Heart left ventricle (tissue), 13 donors: ENCODE measurements around the gene LRRK2.

Experiments
- POLR2A ChIP-seq, 2 donors: fragments of 450-650 bp; IDR thresholded peaks; one replicate each; pipeline ENCODE4 v1.6.1; 2017; ENCODE audit warnings: antibody characterized with exemption in 2 of 2, mild to moderate bottlenecking in 2 of 2, moderate library complexity in 2 of 2
- TF ChIP-seq, protein P1 (sequence below), 12 donors: fragments of 200-600 bp; sonication (generic) in 4 of 12; IDR thresholded peaks; one replicate each; pipeline versions ENCODE4 v1.5.0 to v1.8.0; 2018 to 2022; ENCODE audit warnings: antibody characterized with exemption in 12 of 12, mild to moderate bottlenecking in 5 of 12
- donor health status: ischemic (EF 13 %, LVEDD 7.1; RV severe dilation, severe dysfunction).
- donor health status: DM: no; HTN: yes; CAD: no.
- donor health status: DM: no; HTN: no; CAD: no.
- donor health status: ischemic (EF 25% LVEDD 6.9; RV normal size, moderate dysfunction).
- donor health status: ischemic (EF 25% LVEDD 5.7; RV mildly dilated, moderate dysfunction).
- donor health status: ischemic (EF 35%, LVEDD 5.7; RV mildly dilated, moderate dysfunction).
- donor health status: nonischemic (EF 11% LVEDD 7.7; RV severe dilation, severe dysfunction).
- donor health status: DM: yes; HTN: yes; CAD: no.
- donor health status: PGD.
- donor health status: ischemic (EF 29% LVEDD 5.4; RV normal size, mild dysfunction).
- donor health status: nonischemic (EF 23%, LVEDD 6.1; RV moderate dilation, normal function).

DNA sequence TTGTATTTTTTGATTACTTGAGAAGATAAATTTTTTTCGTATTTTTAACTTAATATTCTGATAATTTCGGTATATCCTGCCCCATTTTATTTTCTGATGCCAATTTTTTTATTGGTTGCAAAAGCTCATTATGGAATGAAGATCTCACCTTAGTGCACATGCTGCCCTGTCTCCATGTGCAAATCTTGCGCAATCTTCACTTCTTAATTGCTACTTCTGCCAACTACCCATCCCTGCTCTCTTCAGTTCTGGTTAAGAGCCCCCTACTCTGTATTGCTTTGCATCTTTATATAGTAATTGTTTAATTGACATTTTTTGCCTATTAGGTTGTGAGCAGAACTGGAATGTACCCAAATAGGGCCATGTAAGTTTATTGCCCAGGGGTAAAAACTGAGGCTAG lies 20.5 kb upstream of the LRRK2 start:
- TF ChIP-seq, protein P1, sequence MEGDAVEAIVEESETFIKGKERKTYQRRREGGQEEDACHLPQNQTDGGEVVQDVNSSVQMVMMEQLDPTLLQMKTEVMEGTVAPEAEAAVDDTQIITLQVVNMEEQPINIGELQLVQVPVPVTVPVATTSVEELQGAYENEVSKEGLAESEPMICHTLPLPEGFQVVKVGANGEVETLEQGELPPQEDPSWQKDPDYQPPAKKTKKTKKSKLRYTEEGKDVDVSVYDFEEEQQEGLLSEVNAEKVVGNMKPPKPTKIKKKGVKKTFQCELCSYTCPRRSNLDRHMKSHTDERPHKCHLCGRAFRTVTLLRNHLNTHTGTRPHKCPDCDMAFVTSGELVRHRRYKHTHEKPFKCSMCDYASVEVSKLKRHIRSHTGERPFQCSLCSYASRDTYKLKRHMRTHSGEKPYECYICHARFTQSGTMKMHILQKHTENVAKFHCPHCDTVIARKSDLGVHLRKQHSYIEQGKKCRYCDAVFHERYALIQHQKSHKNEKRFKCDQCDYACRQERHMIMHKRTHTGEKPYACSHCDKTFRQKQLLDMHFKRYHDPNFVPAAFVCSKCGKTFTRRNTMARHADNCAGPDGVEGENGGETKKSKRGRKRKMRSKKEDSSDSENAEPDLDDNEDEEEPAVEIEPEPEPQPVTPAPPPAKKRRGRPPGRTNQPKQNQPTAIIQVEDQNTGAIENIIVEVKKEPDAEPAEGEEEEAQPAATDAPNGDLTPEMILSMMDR (IDR thresholded peaks at IDR 0.05) = no peak
- TF ChIP-seq POLR2A (IDR thresholded peaks at IDR 0.05) = no peak
